ENCODE data around the gene KIF6.

The KIF6 gene

DNA sequence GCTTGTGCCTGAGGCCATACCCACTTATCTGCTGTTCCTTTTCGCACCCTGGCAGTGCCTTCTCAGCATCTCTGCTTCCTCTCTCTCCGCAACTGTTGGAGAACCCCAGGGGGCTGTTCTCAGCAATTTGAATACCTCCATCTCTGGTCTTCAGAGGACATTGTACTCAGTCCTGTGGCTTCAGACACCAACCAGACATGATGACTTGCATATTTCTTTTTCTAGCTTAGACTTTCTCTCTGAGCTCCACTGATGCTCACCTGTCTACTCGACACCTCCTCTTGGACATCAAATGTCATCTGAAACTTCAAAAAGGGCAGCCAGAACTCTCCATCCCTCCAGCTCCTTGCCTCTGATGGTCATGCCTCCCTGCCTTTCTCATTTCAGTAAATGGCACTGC is 383.9 kb downstream of the KIF6 start:
- TF ChIP-seq, protein P1, sequence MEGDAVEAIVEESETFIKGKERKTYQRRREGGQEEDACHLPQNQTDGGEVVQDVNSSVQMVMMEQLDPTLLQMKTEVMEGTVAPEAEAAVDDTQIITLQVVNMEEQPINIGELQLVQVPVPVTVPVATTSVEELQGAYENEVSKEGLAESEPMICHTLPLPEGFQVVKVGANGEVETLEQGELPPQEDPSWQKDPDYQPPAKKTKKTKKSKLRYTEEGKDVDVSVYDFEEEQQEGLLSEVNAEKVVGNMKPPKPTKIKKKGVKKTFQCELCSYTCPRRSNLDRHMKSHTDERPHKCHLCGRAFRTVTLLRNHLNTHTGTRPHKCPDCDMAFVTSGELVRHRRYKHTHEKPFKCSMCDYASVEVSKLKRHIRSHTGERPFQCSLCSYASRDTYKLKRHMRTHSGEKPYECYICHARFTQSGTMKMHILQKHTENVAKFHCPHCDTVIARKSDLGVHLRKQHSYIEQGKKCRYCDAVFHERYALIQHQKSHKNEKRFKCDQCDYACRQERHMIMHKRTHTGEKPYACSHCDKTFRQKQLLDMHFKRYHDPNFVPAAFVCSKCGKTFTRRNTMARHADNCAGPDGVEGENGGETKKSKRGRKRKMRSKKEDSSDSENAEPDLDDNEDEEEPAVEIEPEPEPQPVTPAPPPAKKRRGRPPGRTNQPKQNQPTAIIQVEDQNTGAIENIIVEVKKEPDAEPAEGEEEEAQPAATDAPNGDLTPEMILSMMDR (IDR thresholded peaks at IDR 0.05; ENCODE audit: insufficient read depth, low read depth, low read length, missing control alignments): no peak
- H3K4me3 ChIP-seq (ENCODE audit: low read depth, low read length): no peak overlapping the region
- DNase-seq (ENCODE audit: low read depth): no peak

DNA sequence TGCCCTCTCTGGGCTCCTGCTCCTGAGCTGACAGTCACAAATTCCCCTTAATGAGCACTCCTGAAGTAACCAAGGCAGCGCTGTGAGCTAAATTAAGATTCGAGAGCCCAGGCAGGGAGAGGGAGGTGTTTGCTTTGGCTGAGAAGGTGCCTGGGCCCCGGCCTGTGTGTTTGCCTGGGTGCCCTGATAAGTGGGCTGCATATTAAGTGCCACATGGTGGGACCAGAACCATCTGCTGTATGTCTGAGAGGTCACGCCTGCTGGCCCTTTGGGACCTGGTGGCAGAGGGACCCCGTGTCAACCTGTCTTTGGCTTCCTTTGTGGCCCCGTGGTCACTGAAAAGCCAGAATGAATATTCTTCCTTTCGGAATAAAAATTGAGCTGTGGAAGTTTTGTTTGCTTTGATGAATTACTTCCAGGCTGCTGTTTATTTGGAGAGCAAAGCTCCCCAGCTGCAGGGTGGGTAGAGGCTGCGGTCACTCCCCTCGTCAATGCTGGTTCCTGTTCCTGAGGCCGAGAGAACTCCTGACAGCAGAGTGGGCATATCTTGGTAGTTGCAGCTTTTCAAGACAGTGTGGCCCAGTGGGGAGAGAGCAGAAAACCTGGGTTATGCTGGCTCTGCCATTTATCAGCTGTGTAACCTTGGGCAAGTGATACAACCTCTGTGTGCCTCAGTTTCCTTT is 385.2 kb downstream of the KIF6 start:
- H3K4me3 ChIP-seq (ENCODE audit: low read depth, low read length): no peak overlapping the region
- no peak for DNase-seq (ENCODE audit: low read depth)

DNA sequence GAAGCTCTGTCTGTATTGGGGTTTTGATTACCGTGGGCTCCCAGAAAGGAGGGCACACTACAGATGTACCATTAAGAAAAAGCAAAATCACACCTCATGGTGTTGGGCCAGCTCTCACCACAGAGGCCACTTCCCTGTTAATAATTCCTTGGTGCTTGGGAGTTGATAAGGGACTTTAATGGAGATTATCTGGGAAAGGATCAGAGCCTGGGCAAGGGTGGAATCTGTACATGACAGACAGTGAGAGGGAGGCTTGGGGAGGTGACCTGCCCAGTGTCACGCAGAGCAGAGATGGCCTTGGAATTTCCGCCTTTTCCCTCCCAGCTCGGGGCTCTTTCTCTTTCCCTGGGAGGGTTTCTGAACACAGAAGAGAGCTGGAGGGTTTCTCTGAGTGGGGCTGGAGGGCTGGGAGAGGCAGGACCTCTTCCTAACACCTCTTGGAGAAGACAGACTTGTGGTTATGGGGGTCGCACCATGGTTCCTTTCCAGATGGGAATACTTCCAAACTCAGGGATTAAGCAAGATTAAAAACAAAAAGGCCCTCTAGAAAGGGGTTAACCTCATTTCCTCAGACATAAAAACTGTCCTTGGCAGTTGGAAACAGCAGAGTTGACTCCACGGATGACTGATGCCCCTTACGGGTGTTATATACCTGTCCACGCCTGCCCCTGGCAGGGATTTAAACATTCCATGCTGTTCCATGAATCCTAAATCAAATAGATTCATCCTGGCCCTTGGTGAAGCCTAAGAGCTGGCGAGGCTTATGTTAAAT is 385.9 kb downstream of the KIF6 start:
- no peak for DNase-seq (ENCODE audit: low read depth)
- TF ChIP-seq, protein P1 (IDR thresholded peaks at IDR 0.05; ENCODE audit: insufficient read depth, low read depth, low read length, missing control alignments): no peak
- H3K4me3 ChIP-seq (ENCODE audit: low read depth, low read length): no peak overlapping the region

More for the DNA sequence above, 385.2 kb downstream of the KIF6 start:
- TF ChIP-seq, protein P1 (IDR thresholded peaks at IDR 0.05; ENCODE audit: insufficient read depth, low read depth, low read length, missing control alignments): no peak

DNA sequence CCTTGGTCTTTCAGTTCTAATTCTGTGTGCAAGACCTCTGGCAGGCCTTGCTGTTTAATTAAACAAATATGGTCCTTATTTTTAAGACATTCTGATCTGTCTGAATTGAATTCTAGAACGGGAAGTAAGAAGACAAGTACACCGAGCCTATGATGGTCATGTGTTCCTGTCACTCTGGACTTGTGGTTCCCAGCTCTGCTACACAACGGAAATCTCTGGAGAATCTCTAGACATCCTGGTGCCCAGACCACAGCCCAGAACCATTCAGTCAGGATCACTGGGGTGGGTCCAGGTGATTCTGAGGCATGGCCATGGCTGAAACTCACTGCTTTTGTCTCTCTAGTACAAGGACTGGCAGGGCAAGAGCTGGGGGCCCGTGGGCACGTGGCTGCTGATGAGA is 386.8 kb downstream of the KIF6 start:
- TF ChIP-seq, protein P1 (IDR thresholded peaks at IDR 0.05; ENCODE audit: insufficient read depth, low read depth, low read length, missing control alignments): no peak
- DNase-seq (ENCODE audit: low read depth): no peak
- no peak overlapping the region for H3K4me3 ChIP-seq (ENCODE audit: low read depth, low read length)

DNA sequence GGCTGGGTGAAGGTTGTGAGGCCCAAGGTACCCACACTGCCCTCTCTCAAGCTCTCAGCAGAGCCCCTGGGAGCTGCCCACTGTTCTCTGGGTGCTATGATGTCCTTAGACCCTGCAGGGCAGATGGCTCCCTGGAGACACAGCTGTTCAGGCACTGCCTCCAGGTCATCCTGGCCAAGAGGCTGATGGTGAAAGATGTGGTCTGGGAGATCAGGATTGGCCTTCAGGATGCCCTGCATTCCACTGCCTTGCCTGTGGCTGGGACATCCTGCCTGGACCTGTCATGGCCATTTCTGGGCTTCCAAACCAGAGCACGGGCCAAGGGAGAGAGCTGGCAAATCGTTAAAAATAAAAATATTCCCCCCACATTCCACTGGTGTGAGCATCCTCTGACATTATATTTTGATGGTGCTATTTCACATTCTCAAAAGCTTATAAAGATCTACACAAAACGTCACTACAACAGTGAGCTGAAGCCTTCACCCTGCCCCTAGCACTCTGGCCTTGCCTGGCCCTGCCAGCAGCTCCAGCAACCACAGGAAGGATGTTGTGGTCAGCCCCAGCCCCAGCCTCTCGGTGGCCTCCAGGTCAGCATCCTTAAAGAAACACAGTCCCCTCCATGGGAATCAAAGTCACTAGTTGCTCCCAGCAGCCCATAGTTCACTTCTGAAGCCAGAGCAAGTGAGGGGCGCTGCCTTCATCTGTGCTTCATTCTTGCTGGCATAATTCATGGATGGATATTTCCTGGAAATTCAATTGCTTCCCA is 389.2 kb downstream of the KIF6 start:
- no peak overlapping the region for H3K4me3 ChIP-seq (ENCODE audit: low read depth, low read length)
- TF ChIP-seq, protein P1 (IDR thresholded peaks at IDR 0.05; ENCODE audit: insufficient read depth, low read depth, low read length, missing control alignments): no peak
- peak; percentile 37 for DNase-seq (ENCODE audit: low read depth)

DNA sequence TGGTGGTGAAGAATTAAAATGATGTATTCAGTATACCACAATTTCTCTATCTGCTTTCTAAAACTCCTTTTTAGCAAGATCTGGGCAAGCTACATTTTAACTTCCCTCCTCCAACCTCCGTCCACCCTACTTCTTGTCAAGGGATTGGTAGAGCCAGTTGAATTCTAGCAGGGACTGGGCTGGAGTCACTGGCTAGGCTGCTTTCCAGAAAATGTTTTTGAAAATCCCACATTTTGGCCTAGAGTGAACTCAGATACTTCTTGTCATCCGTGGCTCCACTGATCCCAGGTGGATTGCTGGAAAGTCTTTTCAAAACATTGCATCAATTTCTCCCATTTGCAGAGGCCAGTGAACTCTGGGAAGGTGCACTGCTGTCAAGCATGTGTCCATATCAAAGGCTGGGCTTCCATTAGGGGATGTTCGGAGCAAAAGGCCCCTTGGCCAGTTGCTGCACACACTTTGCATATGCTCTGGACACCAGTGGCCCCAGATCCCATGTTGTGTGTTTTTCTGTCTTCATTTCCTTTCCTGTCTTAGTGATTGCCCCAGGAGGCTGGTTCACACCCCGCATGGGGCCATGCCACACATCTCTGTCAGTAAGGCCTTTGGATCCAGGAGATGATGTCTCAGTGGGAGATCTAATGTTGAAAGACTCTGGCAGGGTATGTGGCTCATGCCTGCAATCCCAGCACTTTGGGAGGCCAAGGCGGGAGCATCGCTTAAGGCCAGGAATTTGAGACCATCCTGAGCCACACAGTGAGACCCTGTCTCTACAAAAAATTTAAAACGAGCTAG is 391.4 kb downstream of the KIF6 start:
- no peak overlapping the region for H3K4me3 ChIP-seq (ENCODE audit: low read depth, low read length)
- TF ChIP-seq, protein P1 (IDR thresholded peaks at IDR 0.05; ENCODE audit: insufficient read depth, low read depth, low read length, missing control alignments): no peak
- no peak for DNase-seq (ENCODE audit: low read depth)
